Ecto neural progenitor cell (in vitro differentiated cells): ENCODE measurements around the gene GSK3B.
"Not testable (repeated sequence)": the region's sequence is repeated elsewhere in the genome, so short reads cannot be mapped to it uniquely, and the experiment has no call there.

Experiments
- DNase-seq: peaks from one replicate; pipeline ENCODE4 v3.0.0-alpha.2; 2018; ENCODE audit warnings: low spot score

GSK3B gene

GRCh38 chr3:119934249-119934648, 160.0 kb downstream of the GSK3B start:
- no peak for DNase-seq

DNA sequence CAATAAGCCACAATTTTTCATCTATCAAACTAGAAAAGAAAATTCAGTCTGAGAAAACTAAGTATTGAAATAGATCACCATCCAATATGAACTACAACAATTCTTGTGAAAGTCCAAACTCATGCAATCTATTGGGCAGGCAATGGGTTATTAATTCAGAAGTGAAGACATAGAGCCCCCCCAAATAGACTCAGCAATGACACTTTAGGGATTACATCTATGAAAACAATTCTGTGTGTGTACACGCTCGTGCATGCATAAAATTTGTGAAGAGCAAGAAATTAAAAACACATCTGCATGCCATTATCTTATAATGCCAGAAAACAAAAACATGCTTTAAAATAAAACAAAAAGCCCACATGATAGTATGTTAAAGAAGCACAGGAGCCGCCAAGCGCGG, 161.0 kb downstream of the GSK3B start:
- no peak for DNase-seq

GRCh38 chr3:119930286-119930685, 164.0 kb downstream of the GSK3B start:
- no peak for DNase-seq

DNA sequence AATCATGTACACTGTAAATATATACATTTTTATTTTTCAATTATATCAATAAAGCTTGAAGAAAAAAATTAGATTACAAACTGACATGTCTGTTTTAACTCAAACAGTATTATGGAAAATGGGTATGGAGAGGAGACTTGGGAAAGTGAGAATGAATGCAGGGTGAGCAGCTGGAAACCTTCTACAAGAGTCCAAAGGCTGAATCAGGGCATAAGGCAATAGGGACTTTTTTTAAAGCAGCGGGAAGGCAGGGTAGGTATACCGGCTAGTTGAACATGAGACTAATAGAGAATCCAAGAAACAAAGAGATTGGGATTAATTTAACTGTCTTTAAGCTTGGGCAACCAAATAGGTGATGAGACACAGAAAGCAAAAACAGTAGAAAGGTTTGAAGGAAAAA, 167.1 kb downstream of the GSK3B start:
- DNase-seq: no peak

- no peak for DNase-seq
Observed at GRCh38 chr3:119924111-119925094, 169.8 kb downstream of the GSK3B start.

- DNase-seq: no peak
Observed at GRCh38 chr3:119918992-119919933, 175.0 kb downstream of the GSK3B start.

DNA sequence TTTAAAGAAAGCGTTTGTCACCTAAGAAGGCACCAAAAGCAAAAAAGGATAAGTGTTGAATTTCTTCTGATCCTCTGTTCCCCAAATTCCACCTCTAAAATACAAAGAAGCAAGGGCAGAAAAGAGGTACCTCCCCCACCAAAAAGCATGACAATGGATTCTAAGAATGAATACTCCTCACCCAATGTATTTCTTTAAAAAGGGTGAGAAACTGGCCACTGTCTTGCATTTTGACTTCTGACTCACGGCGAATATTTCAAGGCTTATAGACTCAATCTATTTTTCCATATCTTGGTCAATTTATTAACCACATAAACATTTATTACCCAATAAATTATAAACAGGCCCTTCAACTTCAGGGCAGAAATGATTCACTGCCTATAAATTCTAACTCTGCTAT, 181.2 kb downstream of the GSK3B start:
- DNase-seq: no peak

DNA sequence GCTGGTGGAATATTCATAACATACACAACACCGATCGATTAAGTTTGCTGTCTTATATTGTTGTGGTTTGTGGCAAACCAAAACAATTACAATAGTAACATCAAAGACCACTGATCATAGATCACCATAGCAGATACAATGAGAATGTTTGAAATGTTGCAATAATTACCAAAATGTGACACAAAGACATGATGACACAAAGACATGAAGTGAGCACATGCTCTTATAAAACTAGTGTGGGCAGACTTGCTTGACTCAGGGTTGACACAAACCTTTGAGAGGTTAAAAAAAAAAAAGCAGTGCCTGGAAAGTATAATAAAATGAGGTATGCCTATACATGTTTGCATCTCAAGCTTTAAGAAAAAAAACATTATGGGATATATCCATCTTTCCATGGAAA, 182.0 kb downstream of the GSK3B start:
- no peak for DNase-seq

GRCh38 chr3:119911748-119912147, 182.5 kb downstream of the GSK3B start:
- DNase-seq: no peak

DNA sequence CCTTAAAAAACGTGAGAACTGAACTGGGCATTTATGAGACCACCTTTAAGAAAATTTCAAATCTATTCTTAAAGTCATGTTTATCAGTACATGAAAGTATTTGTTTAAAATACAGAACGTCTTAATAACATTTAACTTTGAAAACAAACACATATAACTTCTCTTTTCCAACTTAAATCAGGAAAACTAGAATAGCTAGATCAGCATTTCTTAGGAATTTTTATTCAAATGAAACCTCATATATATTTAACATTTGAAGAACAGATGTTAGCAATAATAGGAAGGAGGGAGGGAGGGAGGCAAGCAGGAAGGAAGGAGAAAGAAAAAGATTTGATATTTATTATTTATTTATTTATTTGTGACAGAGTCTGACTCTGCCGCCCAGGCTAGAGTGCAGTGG, 192.2 kb downstream of the GSK3B start:
- no peak for DNase-seq

DNA sequence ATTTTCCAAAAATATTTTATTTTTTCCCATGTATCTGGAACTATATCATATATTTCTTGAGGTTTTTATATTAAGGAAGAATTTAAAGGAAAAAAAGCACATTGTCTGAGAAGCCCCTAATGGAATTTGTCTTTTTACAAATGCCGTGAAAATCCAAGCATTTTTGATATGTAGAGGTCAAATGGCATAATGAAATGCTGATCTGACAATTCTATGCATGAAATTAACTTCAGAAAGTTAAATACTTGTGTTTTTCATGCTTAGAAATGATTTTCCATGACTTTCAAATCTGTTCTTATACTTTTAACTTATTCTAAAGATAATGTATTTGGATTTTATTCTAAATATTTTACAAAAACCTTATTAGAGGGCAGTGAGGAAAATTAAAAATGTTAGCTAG, 193.1 kb downstream of the GSK3B start:
- DNase-seq: no peak

DNA sequence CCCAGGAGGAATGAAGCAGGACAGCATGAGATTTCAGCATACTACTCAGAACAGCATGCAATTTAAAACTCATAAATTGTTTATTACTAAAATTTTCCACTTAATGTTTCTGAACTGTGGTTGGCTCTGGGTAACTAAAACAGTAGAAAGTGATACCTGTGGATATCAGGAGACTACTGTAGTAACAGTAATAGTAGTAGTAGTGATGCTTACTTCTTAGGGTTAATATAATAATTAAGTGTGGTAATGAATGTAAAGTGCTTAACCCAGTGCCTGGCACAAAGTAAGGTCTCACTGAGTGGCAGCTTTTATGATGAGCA, 195.1 kb downstream of the GSK3B start:
- DNase-seq: no peak

DNA sequence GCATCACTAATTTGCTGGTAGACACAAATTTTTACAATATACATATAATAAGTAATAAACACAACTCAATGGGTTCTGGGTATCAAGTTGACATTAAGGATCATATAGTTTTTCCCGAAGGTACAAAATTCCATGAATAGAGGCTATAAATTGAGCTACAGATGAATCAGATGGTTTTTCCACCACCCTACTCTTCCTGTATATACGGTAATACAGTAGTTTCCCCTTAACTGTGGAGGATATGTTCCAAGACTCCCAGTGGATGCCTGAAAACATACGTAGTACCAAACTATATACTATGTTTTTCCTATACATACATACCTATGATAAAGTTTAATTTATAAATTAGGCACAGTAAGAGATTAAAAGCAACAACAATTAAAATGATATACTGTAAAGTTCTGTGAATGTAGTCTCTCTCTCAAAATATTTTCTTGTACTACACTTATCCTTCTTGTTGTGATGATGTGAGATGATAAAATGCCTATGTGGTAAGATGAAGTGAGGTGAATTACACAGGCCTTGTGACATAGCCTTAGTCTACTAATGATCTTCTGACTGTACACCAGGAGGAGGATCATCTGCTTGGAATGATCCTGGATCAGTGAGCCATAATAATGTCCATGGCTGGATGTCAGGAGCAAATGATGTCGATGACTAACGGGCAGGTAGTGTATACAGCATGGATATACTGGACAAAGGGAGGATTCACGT, 195.6 kb downstream of the GSK3B start:
- DNase-seq: no peak

GRCh38 chr3:119894195-119894594, 200.1 kb downstream of the GSK3B start:
- no peak for DNase-seq

DNA sequence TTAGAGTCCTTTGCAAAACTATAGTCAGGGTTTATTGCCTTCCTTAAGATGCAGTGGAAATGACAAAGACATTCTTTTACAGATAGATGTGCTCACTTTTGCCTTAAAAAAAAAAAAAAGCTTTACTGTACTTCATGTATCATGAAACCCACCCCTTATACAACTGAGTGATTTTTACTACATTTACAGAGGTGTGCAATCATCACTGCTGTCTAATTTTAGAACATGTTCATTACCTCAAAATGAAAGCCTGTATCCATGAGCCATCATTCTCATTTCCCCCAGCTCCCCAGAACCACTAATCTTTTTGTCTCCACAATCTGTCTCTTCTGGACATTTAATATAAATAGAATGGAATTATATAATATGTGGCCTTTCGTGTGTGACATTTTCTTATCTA, 200.5 kb downstream of the GSK3B start:
- no peak for DNase-seq

DNA sequence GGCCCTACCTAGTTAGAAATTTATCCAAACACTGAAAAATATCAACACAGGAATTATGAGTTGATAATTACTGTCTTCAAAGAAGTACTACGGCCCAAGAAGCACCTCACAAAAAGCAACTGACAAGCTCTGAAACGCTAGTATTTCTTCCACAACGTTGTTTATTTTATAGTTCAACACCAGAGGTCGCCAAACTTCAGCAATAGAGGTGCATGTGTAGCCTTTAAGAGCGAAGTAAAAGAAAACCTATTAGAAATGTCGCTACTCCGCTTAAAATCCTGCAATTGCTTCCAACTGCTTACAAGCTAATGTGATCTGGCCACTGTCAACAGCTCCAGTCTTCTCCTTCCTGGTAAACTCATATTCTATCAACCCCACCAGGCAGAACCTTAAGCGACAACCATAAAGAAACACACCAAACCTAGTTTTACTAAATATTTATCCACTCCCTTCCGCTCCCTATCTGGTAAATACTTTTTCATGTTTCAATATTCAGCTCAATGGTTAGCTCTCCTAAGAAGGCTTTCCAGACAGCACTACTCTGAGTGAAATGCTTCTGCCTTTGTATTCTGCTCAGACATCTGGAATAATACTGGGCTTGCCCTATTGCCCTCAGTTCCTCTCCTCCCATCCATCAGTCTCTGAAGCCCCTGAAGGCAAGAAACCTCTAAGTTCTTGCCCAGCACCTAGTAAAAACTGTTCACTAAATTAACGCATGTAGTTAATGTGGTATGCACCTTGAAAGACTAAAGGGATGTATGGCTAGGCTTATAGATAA, 202.1 kb downstream of the GSK3B start:
- DNase-seq: no peak

- DNase-seq: not testable (repeated sequence)
Observed at GRCh38 chr3:119888681-119889080, 205.6 kb downstream of the GSK3B start.

DNA sequence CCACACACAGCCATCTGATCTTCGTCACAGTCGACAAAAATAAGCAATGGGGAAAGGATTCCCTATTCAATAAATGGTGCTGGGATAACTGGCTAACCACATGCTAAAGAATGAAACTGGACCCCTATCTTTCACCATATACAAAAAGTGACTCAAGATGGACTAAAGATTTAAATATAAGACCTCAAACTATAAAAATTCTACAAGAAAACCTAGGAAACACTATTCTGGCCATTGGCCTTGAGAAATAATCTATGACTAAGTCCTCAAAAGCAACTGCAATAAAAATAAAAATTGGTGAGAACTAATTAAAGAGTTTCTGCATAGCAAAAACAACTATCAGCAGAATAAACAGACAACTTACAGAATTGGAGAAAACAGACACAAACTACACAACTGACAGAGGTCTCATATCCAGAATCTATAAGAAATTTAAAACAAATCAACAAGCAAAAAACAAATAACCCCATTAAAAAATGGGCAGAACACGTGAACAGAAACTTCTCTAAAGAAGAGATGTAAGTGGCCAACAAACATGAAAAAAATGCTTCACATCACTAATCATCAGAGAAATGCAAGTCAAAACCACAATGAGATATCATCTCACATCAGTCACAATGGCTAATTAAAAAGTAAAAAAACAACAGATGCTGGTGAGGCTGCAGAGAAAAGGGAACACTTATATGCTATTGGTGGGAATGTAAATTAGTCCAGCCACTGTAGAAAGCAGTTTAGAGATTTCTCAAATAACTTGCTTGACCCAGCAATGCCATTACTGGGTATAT, 208.3 kb downstream of the GSK3B start:
- DNase-seq: no peak

- DNase-seq: no peak
Observed at GRCh38 chr3:119884161-119884557, 210.1 kb downstream of the GSK3B start.

DNA sequence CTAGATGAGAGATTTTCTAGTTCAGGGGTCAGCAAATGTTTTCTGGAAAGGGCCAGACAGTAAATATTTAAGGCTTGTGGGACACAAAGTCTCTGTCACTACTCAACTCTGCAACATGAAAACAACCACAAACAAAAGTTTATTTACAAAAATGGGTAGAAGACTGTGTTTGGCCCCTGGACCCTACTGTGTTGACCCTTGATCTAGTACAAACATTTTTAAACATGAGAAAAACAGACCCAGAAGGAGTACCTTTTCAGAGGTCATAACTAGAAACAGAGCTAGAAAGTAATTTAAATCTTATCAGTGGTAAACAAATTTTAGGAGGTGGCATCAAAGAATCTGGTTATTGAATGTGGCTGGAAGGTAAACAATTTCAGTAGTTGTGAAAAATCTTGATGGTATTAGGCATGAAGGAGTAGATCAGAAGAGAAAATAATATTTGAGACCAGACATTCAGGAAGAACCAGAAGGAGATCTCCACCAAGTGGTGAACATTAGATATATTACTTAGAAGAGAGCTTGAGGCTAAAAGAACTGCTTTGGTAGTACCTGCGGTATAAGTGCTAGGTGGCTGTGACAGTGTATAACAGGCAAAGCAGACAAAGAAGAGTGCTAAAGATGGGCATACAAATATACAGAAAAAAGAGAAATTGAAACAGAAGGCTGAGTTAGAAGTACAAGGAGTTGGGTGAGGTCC, 210.6 kb downstream of the GSK3B start:
- DNase-seq: no peak
